Hepatocyte (in vitro differentiated cells): Measurements from ENCODE around the gene KCNQ1. TPM values are rescaled to one million over a fixed set of nuclear protein-coding genes. Genes with fewer than 3 reads are reported as not detected.

Experiments used
- DNase-seq: peaks from one replicate; pipeline ENCODE4 v3.0.0-alpha.2; 2016; ENCODE audit warnings: low spot score
- H2AFZ ChIP-seq: fragments of 200-600 bp; sonication (generic); 2 replicates; pipeline ENCODE4 v1.6.0; 2016; ENCODE audit warnings: antibody characterized with exemption, mild to moderate bottlenecking
- H3K27ac ChIP-seq: fragments of 200-600 bp; sonication (generic); 2 replicates; pipeline ENCODE4 v1.5.1; 2016; ENCODE audit warnings: mild to moderate bottlenecking
- H3K27me3 ChIP-seq: fragments of 200-600 bp; sonication (generic); 2 replicates; pipeline ENCODE4 v1.6.1; 2016
- H3K36me3 ChIP-seq: fragments of 200-600 bp; sonication (generic); replicated peaks from 2 replicates; pipeline ENCODE4 v1.5.1; 2016; ENCODE audit warnings: low read depth; ENCODE audit not compliant: insufficient read depth
- H3K4me1 ChIP-seq: fragments of 200-600 bp; sonication (generic); 2 replicates; pipeline ENCODE4 v1.5.1; 2016; ENCODE audit warnings: mild to moderate bottlenecking, moderate library complexity; ENCODE audit not compliant: insufficient read depth
- H3K4me2 ChIP-seq: fragments of 200-600 bp; sonication (generic); 2 replicates; pipeline ENCODE4 v1.6.0; 2016
- H3K4me3 ChIP-seq: fragments of 200-600 bp; sonication (generic); 2 replicates; pipeline ENCODE4 v1.5.1; 2016; ENCODE audit warnings: mild to moderate bottlenecking
- H3K79me2 ChIP-seq: fragments of 200-600 bp; sonication (generic); 2 replicates; pipeline ENCODE4 v1.6.0; 2017; ENCODE audit warnings: mild to moderate bottlenecking
- H3K9me2 ChIP-seq: fragments of 200-600 bp; sonication (generic); replicated peaks from 2 replicates; pipeline ENCODE4 v1.6.0; 2017; ENCODE audit warnings: mild to moderate bottlenecking; ENCODE audit not compliant: insufficient read depth
- H3K9me3 ChIP-seq: fragments of 200-600 bp; sonication (generic); 2 replicates; pipeline ENCODE4 v1.5.1; 2016; ENCODE audit warnings: low read depth, mild to moderate bottlenecking
- H4K20me1 ChIP-seq: fragments of 200-600 bp; sonication (generic); 2 replicates; pipeline ENCODE4 v1.6.0; 2016; ENCODE audit warnings: mild to moderate bottlenecking; ENCODE audit not compliant: insufficient read depth, poor library complexity, severe bottlenecking
- CTCF ChIP-seq: fragments of 200-600 bp; sonication (generic); IDR thresholded peaks from 2 replicates; pipeline ENCODE4 v1.5.1; 2016; ENCODE audit warnings: antibody characterized with exemption, mild to moderate bottlenecking; ENCODE audit not compliant: poor library complexity
- EZH2 ChIP-seq: fragments of 200-600 bp; sonication (generic); IDR thresholded peaks from 2 replicates; pipeline ENCODE4 v1.6.1; 2016; ENCODE audit warnings: antibody characterized with exemption, mild to moderate bottlenecking, borderline replicate concordance
- EZH2phosphoT487 ChIP-seq: fragments of 200-600 bp; sonication (generic); IDR thresholded peaks from one replicate; pipeline ENCODE4 v1.6.1; 2018; ENCODE audit warnings: antibody characterized with exemption, mild to moderate bottlenecking, low read depth, moderate library complexity; ENCODE audit not compliant: unreplicated experiment, severe bottlenecking
- WGBS: methylation state at CpG from one replicate; pipeline ENCODE4 v1.1.6; 2016; ENCODE audit warnings: low lambda C conversion rate; ENCODE audit errors: missing lambda C conversion rate; 5-methylcytosine and 5-hydroxymethylcytosine counted together
- polyA plus RNA-seq: library from polyadenylated mRNA; unstranded; fragments of >200 nt; fragmentation: Nextera tagmentation; extraction: Ambion mirVana; gene quantifications from 2 replicates; pipeline ENCODE4 v1.2.1, GENCODE V29; 2016
- total RNA-seq: library from RNA; depleted of rRNA; stranded (reverse); fragments of >200 nt; gene quantifications from 2 replicates; pipeline ENCODE4 v1.2.3, GENCODE V29; 2014

KCNQ1 gene
- total and polyA plus RNA-seq, 2 experiments from 2014 or later: 1.8 to 6.4 TPM

- Histone ChIP-seq H3K9me2 (no peaks in the 10 kb centered on the region), H2AFZ (no peak overlapping the region), H3K27ac (no peak overlapping the region), H3K9me3 (no peaks in the 10 kb centered on the region), H3K36me3 (no peaks in the 10 kb centered on the region), H3K4me3 (no peak overlapping the region), H4K20me1 (no peaks in the 10 kb centered on the region), H3K27me3 (no peaks in the 10 kb centered on the region), H3K79me2 (no peaks in the 10 kb centered on the region), H3K4me2 (no peak overlapping the region), H3K4me1 (no peaks in the 10 kb centered on the region)
- TF ChIP-seq EZH2phosphoT487: no peak
- TF ChIP-seq CTCF: no peak
- TF ChIP-seq EZH2: no peak
- 92% methylated on average over 17 of the region's 17 CpGs for WGBS
- no peak for DNase-seq
Measured at GRCh38 chr11:2759228-2760195, 314.7 kb downstream of the KCNQ1 start.

GRCh38 chr11:2760196-2760871, 315.5 kb downstream of the KCNQ1 start:
- Histone ChIP-seq H3K36me3 (no peaks in the 10 kb centered on the region), H4K20me1 (no peaks in the 10 kb centered on the region), H3K79me2 (no peaks in the 10 kb centered on the region), H3K9me3 (no peaks in the 10 kb centered on the region), H2AFZ (no peak overlapping the region), H3K9me2 (no peaks in the 10 kb centered on the region), H3K27me3 (no peaks in the 10 kb centered on the region), H3K4me1 (no peaks in the 10 kb centered on the region), H3K4me2 (no peak overlapping the region), H3K4me3 (no peak overlapping the region), H3K27ac (no peak overlapping the region)
- DNase-seq: no peak
- TF ChIP-seq CTCF: no peak
- no peak for TF ChIP-seq EZH2phosphoT487
- TF ChIP-seq EZH2: no peak
- WGBS: 95% methylated on average over 20 of the region's 20 CpGs

- no peak for TF ChIP-seq EZH2
- TF ChIP-seq EZH2phosphoT487: no peak
- TF ChIP-seq CTCF: no peak
- H3K4me2 ChIP-seq: no peak overlapping the region
- no peaks in the 10 kb centered on the region for H3K36me3 ChIP-seq
- H2AFZ ChIP-seq: no peak overlapping the region
- no peaks in the 10 kb centered on the region for H3K9me3 ChIP-seq
- no peaks in the 10 kb centered on the region for H3K4me1 ChIP-seq
- DNase-seq: no peak
- no peak overlapping the region for H3K27ac ChIP-seq
- no peak overlapping the region for H3K4me3 ChIP-seq
- no peaks in the 10 kb centered on the region for H4K20me1 ChIP-seq
- no peaks in the 10 kb centered on the region for H3K9me2 ChIP-seq
- WGBS: 97% methylated on average over 33 of the region's 33 CpGs
- no peaks in the 10 kb centered on the region for H3K27me3 ChIP-seq
- no peaks in the 10 kb centered on the region for H3K79me2 ChIP-seq
Measured at GRCh38 chr11:2761131-2762030, 316.6 kb downstream of the KCNQ1 start.
